ENCODE measurements around the gene C1QTNF4.
A peak's percentile ranks its signal among the peaks of the same experiment; 100 is the strongest.

Gene C1QTNF4

GRCh38 chr11:47592251-47592650 lies 2.0 kb downstream of the C1QTNF4 start:
- no peak for DNase-seq

DNA sequence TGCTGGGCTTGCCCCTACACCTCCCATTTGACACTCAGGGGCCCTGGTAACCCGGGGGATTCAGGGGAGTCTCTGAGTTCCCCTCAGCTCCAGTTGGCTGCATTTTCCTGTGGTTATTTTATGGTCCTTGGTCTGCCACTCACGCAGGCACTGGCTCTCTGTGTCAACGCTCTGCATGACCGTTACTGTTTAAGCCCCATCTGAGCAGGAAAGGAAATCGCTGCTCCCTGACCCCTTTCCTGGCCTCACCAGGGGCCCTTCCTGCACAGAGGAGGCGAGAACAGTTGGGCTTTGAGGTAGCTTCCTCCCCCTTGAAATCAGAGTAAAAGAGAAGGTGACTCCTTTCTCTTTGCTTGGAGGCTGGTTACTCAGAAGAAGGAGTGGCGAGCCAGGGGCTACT lies 2.4 kb downstream of the C1QTNF4 start:
- DNase-seq: no peak

GRCh38 chr11:47589977-47590861 lies 4.0 kb downstream of the C1QTNF4 start:
- no peak for DNase-seq

- DNase-seq: no peak
Observed at GRCh38 chr11:47589584-47589976, 4.6 kb downstream of the C1QTNF4 start.

- no peak for DNase-seq
Observed at GRCh38 chr11:47589118-47589517, 5.1 kb downstream of the C1QTNF4 start.

GRCh38 chr11:47587723-47588326 lies 6.4 kb downstream of the C1QTNF4 start:
- no peak for DNase-seq

DNA sequence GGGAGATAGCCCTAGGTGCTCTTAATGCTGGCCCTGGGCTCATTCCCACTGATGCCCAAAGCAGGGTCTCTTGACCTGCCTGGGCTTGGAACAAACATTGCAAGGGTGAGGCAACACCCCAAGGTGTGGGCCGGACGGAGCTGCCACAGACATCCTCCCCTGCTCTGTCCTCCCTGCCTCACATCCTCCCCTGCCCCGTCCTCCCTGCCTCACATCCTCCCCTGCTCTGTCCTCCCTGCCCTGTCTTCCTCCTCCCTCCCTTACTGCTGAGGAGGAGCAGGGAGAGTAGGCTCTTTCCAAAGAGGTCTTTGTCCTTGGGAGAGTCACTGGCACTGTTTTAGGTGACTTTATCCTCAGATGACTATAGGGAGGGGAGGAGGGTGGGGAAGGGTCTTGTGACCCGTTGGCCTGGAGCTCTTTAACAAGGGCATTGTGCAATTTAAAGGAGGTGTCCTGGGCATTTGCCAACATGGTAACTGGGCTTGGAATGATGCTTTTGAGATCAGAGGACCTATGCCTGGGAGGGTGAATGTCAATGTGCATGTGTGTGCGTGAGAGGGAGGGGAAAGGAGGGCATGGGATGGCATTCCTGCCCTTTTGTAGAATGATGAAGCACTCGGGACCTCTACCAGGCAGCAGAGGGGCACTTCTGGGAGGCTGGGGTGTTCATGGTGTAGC lies 7.0 kb downstream of the C1QTNF4 start:
- no peak for DNase-seq

DNA sequence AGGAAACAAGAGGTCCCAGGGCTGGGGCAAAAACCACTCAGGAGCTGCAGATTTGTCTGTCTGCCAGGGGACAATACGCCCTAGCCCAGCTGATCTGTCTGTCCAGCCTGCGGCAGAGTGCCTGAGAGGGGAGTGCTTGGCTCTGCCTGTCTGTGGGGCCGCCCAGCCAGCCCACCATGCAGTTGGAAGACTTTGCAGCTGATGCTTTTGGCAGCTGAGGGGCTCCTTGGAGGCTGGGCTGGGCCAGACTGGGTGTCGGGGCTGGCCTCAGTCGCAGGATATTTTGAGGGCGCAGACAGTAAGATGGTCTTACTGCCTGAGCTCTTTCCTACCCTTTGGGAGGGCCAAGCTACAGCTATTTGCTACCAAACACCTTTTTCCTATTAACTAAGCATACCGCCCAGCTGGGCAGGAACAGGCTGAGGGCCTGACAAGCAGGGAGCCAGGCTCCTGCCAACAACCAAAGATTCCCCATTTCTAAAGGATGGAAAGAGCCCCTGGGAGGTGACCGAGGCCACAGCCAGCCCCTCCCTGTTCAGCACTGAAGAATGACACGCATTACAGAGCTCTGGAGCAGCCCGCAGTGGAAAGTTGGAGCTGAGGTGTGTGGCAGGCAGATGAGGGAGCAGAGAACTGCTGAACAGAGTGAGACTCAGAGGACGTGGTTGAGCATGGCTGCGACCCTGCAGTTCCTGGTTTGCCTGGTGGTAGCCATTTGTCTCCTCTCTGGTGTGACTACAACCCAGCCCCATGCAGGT lies 7.9 kb downstream of the C1QTNF4 start, which contains the start of gene FAM180B:
FAM180B (plus strand) TSS at position 581 of the 758 bp plus-strand sequence; CDS start at position 672, 91 bp downstream.
- no peak for DNase-seq

DNA sequence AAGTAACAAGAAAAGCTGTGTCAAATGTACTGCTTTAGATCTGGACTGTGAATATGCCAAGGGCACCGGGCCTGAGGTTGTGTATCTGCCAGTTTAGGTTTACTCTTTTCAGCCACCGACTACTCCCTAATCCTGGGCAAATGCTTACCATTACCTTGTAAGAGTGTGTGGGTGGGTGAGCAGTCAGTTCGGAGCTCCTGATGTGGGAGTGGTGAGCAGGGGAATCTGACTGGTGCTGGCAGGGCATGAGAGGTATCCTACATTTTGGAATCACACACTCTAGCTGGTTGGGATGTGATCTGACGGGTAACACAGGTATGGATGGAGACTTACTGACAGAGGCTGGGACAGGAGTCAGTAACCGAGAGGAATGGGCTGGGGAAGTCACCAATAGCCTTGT lies 10.4 kb downstream of the C1QTNF4 start:
- no peak for DNase-seq

DNA sequence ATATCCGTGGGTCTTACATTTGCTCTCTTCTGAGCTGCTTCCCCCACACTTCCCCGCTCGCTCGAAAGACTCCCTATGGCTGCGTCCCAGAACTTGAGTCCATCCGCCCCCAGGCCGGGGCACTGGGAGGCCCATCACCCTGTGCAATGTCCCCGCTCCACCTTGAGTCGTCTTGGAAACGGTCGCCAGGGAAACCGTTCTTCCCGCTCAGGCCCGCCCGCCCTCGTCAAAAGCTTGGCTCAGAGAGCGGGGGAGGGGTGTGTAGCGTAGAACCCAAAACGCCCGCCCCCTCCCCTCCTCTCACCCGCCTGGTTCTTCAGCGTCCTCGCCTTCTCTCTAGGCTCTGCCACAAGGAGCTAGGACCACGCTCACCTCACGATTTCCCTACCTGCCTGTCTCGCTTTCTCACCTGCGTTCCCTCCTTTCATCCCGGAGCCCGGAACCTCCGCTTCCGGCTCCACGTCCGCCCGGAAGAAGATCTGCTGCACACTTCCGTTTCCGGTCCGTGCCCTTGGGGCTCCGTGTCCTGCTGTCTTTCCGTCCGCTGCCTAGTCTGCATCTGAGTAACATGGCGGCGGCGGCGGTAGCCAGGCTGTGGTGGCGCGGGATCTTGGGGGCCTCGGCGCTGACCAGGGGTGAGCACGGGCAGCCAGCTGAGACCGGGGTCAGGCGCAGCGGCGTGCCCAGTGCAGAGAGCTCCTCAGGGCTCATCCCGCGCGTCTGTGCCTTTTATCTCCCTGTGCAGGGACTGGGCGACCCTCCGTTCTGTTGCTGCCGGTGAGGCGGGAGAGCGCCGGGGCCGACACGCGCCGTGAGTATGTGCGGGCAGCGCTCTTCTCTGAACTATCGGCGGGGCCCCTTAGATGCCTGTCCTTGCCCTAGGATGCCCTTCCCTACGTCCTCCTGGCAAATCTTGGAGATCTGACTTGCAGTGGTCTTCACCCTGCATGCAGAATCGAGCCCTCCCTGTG lies 15.4 kb downstream of the C1QTNF4 start, which contains the start of the genes KBTBD4 and NDUFS3:
KBTBD4 (minus strand) TSS at position 447 of the 971 bp plus-strand sequence; CDS start at position 428, 19 bp downstream.
NDUFS3 (plus strand) TSS at position 551 of the 971 bp plus-strand sequence; CDS start at position 569, 18 bp downstream.
- DNase-seq: peak; percentile 55

- no peak for DNase-seq
Observed at GRCh38 chr11:47577460-47578041, 16.7 kb downstream of the C1QTNF4 start.

DNA sequence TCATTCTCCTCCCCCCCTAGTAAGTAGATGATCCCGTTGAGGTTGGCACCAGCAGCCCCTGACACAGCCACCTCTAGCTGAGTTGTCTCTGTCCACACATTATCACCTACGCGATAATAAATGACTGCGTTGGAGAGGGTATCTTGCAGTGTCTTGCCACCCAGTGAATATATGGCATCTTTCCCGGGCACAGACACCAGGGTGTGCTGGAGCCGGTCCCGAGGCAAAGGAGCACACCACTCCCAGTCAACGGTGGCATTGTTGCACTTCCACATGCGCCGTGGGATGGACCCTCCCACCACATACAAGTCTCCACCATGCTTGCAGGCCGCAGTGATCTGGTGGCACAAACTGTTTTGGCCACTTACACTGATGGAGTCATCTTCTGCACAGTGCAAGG lies 20.9 kb downstream of the C1QTNF4 start:
- DNase-seq: no peak

- no peak for DNase-seq
Observed at GRCh38 chr11:47572715-47573255, 21.4 kb downstream of the C1QTNF4 start.

DNA sequence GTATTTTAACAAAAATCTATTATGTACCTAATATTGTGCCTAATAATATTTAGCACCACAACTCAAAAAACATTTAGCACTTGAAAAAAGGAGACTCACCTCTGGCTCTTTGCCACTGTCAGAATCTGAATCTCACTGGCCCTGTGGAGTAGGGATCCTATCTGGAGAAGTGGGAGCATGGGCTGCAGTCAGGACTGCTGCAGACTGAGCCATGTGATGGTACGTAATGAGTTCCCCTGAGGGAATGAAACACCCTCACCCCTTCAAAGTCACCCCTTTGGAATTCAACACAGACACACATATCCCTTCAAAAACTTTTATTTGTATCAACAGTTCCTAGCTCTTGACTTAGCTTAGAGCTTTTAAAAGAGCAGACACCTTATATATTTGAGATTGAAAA lies 22.3 kb downstream of the C1QTNF4 start:
- DNase-seq: no peak

DNA sequence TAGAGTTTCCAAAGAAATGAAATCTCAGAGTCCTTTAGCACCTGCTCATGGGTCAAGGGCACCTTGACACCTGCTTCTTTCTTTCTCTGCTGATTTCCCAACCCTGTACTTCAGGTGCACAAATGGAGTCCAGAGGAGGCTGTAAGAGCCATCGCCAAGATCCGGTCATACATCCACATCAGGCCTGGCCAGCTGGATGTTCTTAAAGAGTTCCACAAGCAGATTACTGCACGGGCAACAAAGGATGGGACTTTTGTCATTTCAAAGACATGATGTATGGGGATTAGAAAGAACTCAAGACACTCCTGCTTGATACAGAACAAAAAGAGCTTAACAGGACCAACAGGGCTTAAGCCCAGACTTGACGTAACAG lies 22.9 kb downstream of the C1QTNF4 start:
- DNase-seq: no peak

DNA sequence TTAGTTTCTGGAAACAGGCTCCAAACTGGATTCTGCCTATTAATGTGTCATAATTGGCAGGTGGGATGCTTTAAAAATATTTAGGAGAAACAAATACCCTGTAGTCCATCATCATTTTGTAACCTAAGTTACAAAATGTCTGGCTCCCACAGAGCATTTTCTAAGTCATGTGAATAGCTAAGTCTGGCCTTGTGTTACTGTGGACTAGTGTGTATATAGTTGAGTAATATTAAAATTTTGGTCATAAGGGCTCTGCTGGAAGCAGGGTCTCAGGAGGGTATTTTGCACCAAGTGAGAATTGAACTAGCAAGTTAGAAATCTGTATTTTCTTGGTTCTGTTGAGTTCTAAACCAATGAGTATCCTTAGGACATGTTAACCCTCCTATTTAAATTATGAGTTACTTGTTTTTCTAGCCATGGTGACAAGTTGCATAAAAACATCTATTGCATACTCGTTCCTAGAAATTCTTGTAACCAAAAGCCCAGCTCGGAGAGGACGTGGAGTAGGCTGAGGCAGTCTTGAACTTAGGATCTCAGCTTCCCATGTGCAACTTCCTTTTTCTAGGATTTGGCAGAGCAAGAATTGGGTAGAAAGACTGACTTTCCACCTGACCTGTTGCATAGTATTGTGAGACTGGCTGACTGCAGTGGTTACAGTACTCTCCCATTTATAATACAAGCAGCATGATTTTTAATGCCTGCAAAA lies 23.4 kb downstream of the C1QTNF4 start:
- DNase-seq: no peak

- no peak for DNase-seq
Observed at GRCh38 chr11:47569646-47570045, 24.6 kb downstream of the C1QTNF4 start.

- DNase-seq: no peak
Observed at GRCh38 chr11:47566149-47566698, 28.0 kb downstream of the C1QTNF4 start.

GRCh38 chr11:47565340-47566148 lies 28.7 kb downstream of the C1QTNF4 start, which contains the start of gene PTPMT1:
Gene PTPMT1 (plus strand): TSS chr11:47565599. CDS start chr11:47565623, 24 bp downstream.
- DNase-seq: no peak
